Cardiac septum (tissue), 1 donor: ENCODE data around the gene GPR152. TPM values are rescaled to one million over a fixed set of nuclear protein-coding genes. Genes with fewer than 3 reads are reported as not detected.
"Not testable (repeated sequence)": the region's sequence is repeated elsewhere in the genome, so short reads cannot be mapped to it uniquely, and the experiment has no call there.

Experiments used
- DNase-seq: peaks from one replicate; pipeline ENCODE4 v3.0.0-alpha.2; 2020; ENCODE audit warnings: low spot score
- intact Hi-C: fragments of 100-400 bp; cut with DNase I; formaldehyde crosslinking; loops from one replicate; pipeline ENCODE4 v1.14.0; 2022
- total RNA-seq: library from RNA; stranded (reverse); fragmentation: NEBNext Ultra II Directional; extraction: Animal tissue kit (Norgen Biotek cat#: 25700); gene quantifications from one replicate; pipeline ENCODE4 v1.2.1, GENCODE V29; 2021
- donor health status: DM: no; HTN: no; CAD: no.

The GPR152 gene
- total RNA-seq, 1 donor from 2014 or later = not detected

GRCh38 chr11:67415501-67416304 lies 36.8 kb downstream of the GPR152 start, which contains the start of gene CARNS1:
Gene CARNS1, plus strand, starts transcription at chr11:67415678. Its CDS starts 522 bp downstream, at chr11:67416200.
- intact Hi-C loops = no loop called here

GRCh38 chr11:67413266-67413849 lies 39.2 kb downstream of the GPR152 start:
- intact Hi-C loops = no loop called here

More at GRCh38 chr11:67415501-67416304, 36.8 kb downstream of the GPR152 start, which contains the start of gene CARNS1:
- DNase-seq = no peak

DNA sequence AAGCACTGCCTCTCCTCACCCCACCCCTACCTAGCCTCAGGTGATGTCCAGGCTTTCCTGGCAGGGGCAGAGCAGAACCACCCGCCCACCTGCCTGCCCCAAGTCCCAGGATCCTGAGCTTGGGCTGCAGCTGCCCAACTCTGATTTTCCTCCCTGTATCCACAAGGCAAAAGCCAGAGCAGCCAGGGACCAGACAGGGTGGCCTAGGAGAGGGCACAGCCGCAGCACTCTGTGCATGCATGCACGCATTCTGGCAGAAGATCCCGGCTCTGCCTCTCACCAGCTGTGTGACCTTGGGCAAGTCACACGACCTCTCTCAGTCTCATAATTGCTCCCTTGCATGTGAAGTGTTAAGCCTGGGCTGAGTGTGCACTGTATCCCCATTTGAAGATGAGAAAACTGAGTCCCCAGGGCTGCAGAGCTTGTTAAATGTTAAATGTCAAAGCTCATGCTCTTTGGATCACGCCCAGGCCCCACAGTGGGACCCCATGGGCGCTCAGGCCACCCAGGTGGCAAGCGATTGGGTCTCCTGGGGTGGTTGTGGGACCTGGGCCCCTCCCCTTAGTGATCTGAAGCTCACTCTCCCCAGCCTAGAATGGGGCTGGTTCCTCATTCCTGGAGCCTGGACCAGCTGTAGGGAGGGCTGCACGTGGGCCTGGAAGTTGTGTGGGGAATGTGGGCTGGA lies 39.9 kb downstream of the GPR152 start:
- intact Hi-C loops = no loop called here
- no peak for DNase-seq

More at GRCh38 chr11:67413266-67413849, 39.2 kb downstream of the GPR152 start:
- DNase-seq = no peak

GRCh38 chr11:67411785-67412152 lies 40.8 kb downstream of the GPR152 start:
- intact Hi-C loops = no loop called here
- DNase-seq = no peak

DNA sequence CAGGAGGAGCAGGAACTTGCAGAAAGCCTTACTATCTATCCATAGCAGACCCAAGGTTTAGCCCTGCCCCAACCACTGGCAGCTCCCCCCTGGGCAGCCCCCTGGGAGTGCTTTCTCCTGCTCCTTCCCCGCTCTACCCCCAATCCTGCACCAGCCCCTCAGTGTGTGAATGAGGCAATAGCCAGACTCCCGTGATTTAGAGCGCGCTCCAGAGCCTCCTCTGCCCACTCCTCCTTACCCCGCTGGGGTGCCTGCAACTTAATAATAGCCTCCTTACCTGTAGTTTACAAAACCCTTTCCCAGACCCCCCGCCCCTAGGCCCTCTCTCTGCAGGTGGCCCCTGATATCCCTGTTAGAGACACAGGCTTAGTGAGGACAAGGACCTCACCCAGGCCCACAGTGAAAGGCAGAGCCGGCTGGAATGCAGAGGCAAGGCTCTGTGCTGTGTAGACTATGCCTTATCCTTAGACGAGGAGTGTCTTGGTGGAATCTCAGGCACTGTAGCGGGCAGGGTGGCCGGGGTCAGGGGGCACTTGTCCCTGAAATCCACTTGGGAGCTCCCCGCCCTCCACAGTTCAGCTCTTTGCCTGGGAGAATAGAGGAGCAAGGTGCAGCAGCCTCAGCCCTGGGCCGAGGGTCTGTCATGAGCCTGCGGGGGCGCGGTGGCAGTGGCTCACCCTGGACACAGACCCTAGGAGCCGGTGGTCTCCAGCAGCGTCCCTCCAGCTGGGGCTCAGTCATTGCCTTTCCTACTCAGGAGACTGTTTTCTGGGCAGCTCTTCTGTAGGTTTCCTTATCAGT lies 41.3 kb downstream of the GPR152 start:
- DNase-seq = no peak
- intact Hi-C loops = no loop called here

DNA sequence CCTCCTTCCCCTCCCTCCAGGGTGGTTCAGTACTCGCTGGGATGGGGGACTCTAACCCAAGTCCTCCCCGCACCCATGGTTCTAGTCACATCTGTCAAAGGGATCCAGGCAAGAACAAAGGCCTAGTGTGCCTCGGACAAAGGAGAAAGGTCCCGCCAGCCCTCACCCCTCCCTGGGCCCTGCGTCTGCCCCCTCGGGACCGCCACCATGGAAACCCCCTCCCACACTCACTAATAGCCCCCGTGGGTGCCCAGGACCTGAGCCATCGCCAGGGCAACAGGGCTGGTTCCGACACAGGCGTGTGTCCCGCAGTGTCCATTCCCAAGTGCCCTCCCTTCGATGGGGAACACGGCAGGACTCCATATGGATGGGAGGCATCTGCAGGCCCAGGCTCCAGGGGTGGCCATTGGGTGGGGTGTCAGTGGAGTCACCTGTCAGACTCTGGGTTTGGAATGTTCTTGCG lies 42.1 kb downstream of the GPR152 start:
- no peak for DNase-seq
- intact Hi-C loops = no loop called here

DNA sequence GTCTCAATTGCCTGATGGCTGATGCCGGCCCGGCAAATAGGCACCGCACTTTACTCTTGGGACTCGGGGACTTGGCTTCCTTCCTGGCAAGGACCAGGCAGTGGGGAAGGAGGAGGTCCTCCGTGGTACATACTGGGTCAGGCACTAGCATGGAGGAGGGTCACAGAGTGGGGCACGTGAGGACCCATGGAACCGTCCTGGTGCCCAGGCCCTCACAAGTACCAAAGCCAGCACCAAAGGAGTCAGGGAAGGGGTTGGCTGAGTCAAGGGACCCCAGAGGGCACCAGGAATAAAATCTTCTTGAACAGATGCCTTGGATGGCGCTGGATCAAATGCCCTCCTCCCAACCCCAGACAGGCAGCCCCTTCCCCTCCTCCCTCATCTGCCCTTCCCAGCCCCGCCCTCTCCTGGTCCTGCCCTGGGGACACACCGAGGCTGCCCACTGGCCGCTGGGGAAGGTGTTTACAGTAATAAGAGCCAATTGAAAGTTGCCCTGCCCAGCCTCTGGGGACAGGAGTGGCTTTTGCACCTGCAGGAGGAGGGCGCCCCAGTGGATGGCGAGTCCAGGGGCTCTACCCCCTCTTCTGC lies 42.7 kb downstream of the GPR152 start:
- intact Hi-C loops = no loop called here
- DNase-seq = no peak

DNA sequence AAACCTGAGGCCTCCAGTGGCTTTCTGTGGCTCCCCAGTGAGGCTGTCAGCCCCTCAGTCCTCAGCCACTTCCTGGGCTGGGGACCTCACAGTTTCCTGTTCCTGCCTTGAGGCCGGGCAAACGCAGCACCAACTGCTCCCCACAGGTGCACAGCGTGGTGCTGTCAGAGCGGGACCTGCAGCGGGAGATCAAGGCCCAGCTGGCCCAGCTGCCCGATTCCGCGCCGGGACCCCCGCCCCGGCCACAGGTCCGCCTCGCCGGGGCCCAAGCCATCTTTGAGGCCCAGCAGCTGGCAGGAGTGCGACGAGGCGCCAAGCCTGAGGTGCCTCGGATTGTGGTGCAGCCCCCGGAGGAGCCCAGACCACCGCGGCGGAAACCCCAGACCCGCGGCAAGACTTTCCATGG lies 43.3 kb downstream of the GPR152 start:
- intact Hi-C loops = no loop called here
- DNase-seq = no peak

- intact Hi-C loops = no loop called here
Observed at GRCh38 chr11:67408437-67409200, 43.9 kb downstream of the GPR152 start.

DNA sequence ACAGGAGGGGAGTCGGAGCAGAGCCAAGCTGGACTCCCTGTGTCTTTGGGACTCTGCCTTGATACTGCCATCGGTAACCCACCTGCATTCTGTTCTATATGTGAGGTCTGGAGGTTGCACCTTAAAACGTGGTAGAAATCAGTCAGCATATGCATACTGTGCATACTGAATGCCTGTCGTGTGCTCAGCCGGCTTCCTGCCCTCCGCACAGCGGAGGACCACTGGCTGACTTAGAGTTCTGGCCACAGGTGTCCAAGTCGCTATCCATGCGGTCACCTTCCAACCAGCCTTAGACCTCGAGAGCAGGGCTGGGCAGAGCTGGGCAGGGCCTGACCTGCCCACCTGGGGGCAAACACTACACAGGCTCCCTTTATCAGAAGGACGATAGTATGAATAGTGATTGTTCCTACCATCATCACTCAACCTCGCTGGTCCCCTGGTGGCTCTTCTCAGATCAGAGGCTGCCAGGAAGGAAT lies 44.8 kb downstream of the GPR152 start:
- intact Hi-C loops = no loop called here
- no peak for DNase-seq

More at GRCh38 chr11:67408437-67409200, 43.9 kb downstream of the GPR152 start:
- DNase-seq = no peak

GRCh38 chr11:67406969-67407687 lies 45.4 kb downstream of the GPR152 start:
- no peak for DNase-seq
- intact Hi-C loops = no loop called here

- intact Hi-C loops = no loop called here
- no peak for DNase-seq
Observed at GRCh38 chr11:67406420-67406968, 46.0 kb downstream of the GPR152 start.

- DNase-seq = no peak
- intact Hi-C loops = no loop called here
Observed at GRCh38 chr11:67405688-67406339, 46.7 kb downstream of the GPR152 start.

DNA sequence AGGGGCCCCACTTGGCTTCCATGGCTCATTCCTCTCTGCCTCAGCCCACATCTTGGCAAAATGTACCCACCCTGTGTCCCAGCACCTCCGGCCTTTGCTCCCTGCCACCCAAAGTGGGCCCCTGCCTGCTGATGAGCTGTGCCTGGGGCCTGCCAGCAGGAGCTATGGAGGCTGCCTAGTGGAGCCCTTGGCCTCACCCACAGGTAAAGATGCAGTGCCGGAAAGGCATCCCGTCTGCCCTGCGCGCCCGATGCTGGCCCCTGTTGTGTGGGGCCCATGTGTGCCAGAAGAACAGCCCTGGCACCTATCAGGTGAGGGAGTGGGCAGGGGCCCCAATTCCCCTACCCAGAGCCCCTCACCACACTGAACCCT lies 47.3 kb downstream of the GPR152 start:
- intact Hi-C loops = no loop called here
- DNase-seq = no peak

DNA sequence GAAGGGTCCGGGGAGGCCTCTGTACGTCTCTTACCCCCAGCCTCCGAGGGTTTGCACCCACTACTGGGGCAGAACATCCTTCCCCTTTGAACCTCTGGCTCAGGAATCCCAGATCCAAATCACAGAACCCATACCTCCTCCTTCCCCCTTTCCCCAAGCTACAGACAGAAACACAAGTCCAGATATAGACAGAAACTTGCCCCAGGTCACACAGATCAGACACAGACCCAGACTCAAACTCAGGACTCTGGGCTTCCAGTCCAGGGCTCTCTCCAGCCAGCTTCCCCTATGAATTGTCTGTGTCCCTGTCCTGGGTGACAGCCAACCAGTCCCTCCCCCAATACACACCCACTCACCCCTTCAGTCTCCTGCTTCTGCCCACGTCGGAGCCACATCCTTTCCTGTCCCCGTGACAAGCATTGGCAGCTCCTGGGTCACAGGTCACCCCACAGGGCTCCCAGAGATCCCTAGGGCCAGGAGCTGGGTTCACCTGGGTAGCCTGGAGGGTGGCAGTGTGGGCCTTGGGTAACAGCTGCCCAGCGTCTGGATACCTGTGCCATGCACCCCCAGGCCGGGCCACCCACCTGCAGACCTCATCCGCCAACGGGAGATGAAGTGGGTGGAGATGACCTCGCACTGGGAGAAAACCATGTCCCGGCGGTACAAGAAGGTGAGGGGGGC lies 47.9 kb downstream of the GPR152 start:
- intact Hi-C loops = no loop called here
- no peak for DNase-seq

- DNase-seq, intact Hi-C loops: not testable (repeated sequence)
Observed at GRCh38 chr11:67403085-67403484, 49.4 kb downstream of the GPR152 start.
